ENCODE results near the gene SHC3.

DNA sequence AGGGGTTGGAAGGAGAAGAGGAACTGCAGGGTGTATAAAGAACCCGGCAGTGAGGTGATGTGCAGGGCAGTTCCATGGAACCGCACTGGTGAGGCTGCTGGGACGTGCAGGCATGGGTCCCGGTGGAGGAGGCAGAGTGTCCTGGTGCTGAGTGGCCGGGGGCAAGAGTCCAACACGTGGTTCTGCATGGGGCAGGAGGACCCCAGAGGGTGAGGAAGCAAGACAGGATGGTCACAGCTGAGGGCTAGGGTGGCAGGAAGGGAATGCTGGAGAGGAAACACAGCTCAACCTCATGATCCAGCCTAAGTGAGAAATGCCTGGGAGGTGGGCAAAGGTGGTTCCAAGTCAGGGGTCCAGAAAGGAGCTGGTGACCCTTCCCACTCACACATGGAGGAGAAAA is 100.2 kb downstream of the SHC3 start:
- TF ChIP-seq CEBPB (IDR thresholded peaks at IDR 0.05; ENCODE audit: low read depth), result no peak
- no peak for TF ChIP-seq YY1 (IDR thresholded peaks at IDR 0.05; ENCODE audit: extremely low read depth, insufficient replicate concordance, low read depth, low read length)
- no peak for TF ChIP-seq CTCF (IDR thresholded peaks at IDR 0.05 in 2 of 3, conservative IDR thresholded peaks at IDR 0.05 in 1 of 3; ENCODE audit: borderline replicate concordance in 1 of 3, insufficient read depth in 1 of 3, low read depth in 2 of 3, low read length in 2 of 3)
- TF ChIP-seq, protein P1, sequence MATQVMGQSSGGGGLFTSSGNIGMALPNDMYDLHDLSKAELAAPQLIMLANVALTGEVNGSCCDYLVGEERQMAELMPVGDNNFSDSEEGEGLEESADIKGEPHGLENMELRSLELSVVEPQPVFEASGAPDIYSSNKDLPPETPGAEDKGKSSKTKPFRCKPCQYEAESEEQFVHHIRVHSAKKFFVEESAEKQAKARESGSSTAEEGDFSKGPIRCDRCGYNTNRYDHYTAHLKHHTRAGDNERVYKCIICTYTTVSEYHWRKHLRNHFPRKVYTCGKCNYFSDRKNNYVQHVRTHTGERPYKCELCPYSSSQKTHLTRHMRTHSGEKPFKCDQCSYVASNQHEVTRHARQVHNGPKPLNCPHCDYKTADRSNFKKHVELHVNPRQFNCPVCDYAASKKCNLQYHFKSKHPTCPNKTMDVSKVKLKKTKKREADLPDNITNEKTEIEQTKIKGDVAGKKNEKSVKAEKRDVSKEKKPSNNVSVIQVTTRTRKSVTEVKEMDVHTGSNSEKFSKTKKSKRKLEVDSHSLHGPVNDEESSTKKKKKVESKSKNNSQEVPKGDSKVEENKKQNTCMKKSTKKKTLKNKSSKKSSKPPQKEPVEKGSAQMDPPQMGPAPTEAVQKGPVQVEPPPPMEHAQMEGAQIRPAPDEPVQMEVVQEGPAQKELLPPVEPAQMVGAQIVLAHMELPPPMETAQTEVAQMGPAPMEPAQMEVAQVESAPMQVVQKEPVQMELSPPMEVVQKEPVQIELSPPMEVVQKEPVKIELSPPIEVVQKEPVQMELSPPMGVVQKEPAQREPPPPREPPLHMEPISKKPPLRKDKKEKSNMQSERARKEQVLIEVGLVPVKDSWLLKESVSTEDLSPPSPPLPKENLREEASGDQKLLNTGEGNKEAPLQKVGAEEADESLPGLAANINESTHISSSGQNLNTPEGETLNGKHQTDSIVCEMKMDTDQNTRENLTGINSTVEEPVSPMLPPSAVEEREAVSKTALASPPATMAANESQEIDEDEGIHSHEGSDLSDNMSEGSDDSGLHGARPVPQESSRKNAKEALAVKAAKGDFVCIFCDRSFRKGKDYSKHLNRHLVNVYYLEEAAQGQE (IDR thresholded peaks at IDR 0.05; ENCODE audit: low read depth), result no peak
- TF ChIP-seq, protein P2, sequence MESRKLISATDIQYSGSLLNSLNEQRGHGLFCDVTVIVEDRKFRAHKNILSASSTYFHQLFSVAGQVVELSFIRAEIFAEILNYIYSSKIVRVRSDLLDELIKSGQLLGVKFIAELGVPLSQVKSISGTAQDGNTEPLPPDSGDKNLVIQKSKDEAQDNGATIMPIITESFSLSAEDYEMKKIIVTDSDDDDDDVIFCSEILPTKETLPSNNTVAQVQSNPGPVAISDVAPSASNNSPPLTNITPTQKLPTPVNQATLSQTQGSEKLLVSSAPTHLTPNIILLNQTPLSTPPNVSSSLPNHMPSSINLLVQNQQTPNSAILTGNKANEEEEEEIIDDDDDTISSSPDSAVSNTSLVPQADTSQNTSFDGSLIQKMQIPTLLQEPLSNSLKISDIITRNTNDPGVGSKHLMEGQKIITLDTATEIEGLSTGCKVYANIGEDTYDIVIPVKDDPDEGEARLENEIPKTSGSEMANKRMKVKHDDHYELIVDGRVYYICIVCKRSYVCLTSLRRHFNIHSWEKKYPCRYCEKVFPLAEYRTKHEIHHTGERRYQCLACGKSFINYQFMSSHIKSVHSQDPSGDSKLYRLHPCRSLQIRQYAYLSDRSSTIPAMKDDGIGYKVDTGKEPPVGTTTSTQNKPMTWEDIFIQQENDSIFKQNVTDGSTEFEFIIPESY (IDR thresholded peaks at IDR 0.05; ENCODE audit: extremely low read depth, insufficient replicate concordance, low read length), result no peak
- no peak for TF ChIP-seq JUND (IDR thresholded peaks at IDR 0.05)
- no peak for TF ChIP-seq SP1 (IDR thresholded peaks at IDR 0.05; ENCODE audit: low read depth)
- TF ChIP-seq ELF1 (IDR thresholded peaks at IDR 0.05; ENCODE audit: borderline replicate concordance, low read depth), result no peak
- TF ChIP-seq CBX3 (IDR thresholded peaks at IDR 0.05; ENCODE audit: low read depth), result no peak
- no peak for TF ChIP-seq EZH2 (IDR thresholded peaks at IDR 0.05)
- no peak for TF ChIP-seq POLR2A (IDR thresholded peaks at IDR 0.05; ENCODE audit: borderline replicate concordance, extremely low read depth, insufficient read depth, insufficient read length)
- no peak for TF ChIP-seq POLR2AphosphoS5 (IDR thresholded peaks at IDR 0.05; ENCODE audit: low read depth, low read length)
- TF ChIP-seq FOSL1 (IDR thresholded peaks at IDR 0.05; ENCODE audit: low read depth), result no peak

Data from HCT116 (cell line).